Keratinocyte (primary cell): ENCODE data around the gene GOLGB1.

ENCODE experiments used
- EZH2 ChIP-seq: IDR thresholded peaks from one replicate; pipeline ENCODE4 v1.6.1; 2012; ENCODE audit warnings: inconsistent platforms, mild to moderate bottlenecking, low read length, moderate library complexity
- TF ChIP-seq, protein P1 (sequence below), 3 experiments: IDR thresholded peaks in 1 of 3; conservative IDR thresholded peaks in 1 of 3; optimal IDR thresholded peaks in 1 of 3; 2 replicates in 2 of 3; 3 replicates in 1 of 3; pipeline versions ENCODE3 to v1.5.1; 2011; ENCODE audit warnings: low read length in 3 of 3, mild to moderate bottlenecking in 3 of 3, moderate library complexity in 2 of 3, control low read depth in 1 of 3, inconsistent platforms in 1 of 3; ENCODE audit not compliant: insufficient read depth in 2 of 3; ENCODE audit errors: extremely low read depth in 1 of 3

DNA sequence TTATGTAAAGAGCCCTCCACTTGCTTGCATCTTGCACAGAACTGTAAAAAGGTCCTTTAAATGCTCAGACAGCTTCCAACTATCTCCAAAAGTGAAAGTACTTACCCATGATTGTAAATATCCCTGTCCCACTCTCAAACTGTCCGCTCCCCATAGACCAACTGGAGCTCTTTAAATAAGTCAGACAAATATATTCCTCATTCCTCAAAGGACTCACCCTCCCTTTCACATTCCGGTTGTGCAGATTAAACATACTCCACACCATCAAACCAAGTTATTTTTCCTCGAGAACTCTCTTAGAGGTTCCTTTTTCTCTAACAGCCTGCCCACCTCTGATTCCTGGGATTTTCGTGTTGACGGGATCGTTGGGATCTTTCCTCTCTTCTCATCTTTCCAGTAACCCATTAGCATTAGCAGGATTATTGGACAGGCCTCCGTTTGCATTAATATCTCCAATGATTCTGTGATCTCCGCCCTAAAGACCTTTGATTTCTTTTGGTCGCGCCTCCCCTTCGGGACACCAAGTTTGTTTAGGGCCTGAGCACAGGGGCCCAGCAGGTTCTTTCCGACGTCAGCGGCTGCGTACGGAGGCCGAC is 763 bp downstream of the GOLGB1 start:
- no peak for TF ChIP-seq EZH2
- TF ChIP-seq, protein P1, sequence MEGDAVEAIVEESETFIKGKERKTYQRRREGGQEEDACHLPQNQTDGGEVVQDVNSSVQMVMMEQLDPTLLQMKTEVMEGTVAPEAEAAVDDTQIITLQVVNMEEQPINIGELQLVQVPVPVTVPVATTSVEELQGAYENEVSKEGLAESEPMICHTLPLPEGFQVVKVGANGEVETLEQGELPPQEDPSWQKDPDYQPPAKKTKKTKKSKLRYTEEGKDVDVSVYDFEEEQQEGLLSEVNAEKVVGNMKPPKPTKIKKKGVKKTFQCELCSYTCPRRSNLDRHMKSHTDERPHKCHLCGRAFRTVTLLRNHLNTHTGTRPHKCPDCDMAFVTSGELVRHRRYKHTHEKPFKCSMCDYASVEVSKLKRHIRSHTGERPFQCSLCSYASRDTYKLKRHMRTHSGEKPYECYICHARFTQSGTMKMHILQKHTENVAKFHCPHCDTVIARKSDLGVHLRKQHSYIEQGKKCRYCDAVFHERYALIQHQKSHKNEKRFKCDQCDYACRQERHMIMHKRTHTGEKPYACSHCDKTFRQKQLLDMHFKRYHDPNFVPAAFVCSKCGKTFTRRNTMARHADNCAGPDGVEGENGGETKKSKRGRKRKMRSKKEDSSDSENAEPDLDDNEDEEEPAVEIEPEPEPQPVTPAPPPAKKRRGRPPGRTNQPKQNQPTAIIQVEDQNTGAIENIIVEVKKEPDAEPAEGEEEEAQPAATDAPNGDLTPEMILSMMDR (optimal IDR thresholded peaks at IDR 0.05 in 1 of 3, IDR thresholded peaks at IDR 0.05 in 1 of 3, conservative IDR thresholded peaks at IDR 0.05 in 1 of 3; ENCODE audit: extremely low read depth in 1 of 3, insufficient read depth in 2 of 3, low read length in 3 of 3): no peak
